Measurements from ENCODE around the gene SETD3. TPM values are rescaled to one million over a fixed set of nuclear protein-coding genes. Genes with fewer than 3 reads are reported as not detected.

Gene SETD3
- polyA plus RNA-seq, 3 donors: 19.8 to 45.5 (median 37.8) TPM

- WGBS, 3 donors: 69 to 75% (median 70%) methylated on average over 8 of the region's 8 CpGs
Measured at GRCh38 chr14:99468836-99469592, 11.6 kb downstream of the SETD3 start.

GRCh38 chr14:99468081-99468480 lies 12.6 kb downstream of the SETD3 start:
- WGBS, 3 donors: 67 to 85% (median 69%) methylated on average over 4 of the region's 4 CpGs
- no peak overlapping the region for H3K27ac ChIP-seq (ENCODE audit: low read depth, low read length)

More at GRCh38 chr14:99468836-99469592, 11.6 kb downstream of the SETD3 start:
- no peak overlapping the region for H3K27ac ChIP-seq (ENCODE audit: low read depth, low read length)

- H3K27ac ChIP-seq (ENCODE audit: low read depth, low read length): no peak overlapping the region
- 67 to 70% (median 69%) methylated on average over 9 of the region's 9 CpGs for WGBS, 3 donors
Measured at GRCh38 chr14:99467336-99468078, 13.2 kb downstream of the SETD3 start.

GRCh38 chr14:99466758-99467157 lies 13.9 kb downstream of the SETD3 start:
- H3K27ac ChIP-seq (ENCODE audit: low read depth, low read length): no peak overlapping the region
- WGBS, 3 donors: 74 to 91% (median 88%) methylated on average over 3 of the region's 3 CpGs

GRCh38 chr14:99465288-99465687 lies 15.4 kb downstream of the SETD3 start:
- WGBS, 3 donors: 91 to 94% (median 93%) methylated on average over 9 of the region's 9 CpGs
- no peak overlapping the region for H3K27ac ChIP-seq (ENCODE audit: low read depth, low read length)

- no peak overlapping the region for H3K27ac ChIP-seq (ENCODE audit: low read depth, low read length)
- 86 to 88% (median 88%) methylated on average over 4 of the region's 4 CpGs for WGBS, 3 donors
Measured at GRCh38 chr14:99463974-99464373, 16.7 kb downstream of the SETD3 start.

GRCh38 chr14:99462210-99462609 lies 18.4 kb downstream of the SETD3 start:
- 63 to 76% (median 73%) methylated on average over 6 of the region's 6 CpGs for WGBS, 3 donors
- no peak overlapping the region for H3K27ac ChIP-seq (ENCODE audit: low read depth, low read length)

GRCh38 chr14:99461411-99462085 lies 19.1 kb downstream of the SETD3 start:
- H3K27ac ChIP-seq (ENCODE audit: low read depth, low read length): no peak overlapping the region
- 85 to 96% (median 94%) methylated on average over 5 of the region's 5 CpGs for WGBS, 3 donors

GRCh38 chr14:99460793-99461192 lies 19.9 kb downstream of the SETD3 start:
- no peak overlapping the region for H3K27ac ChIP-seq (ENCODE audit: low read depth, low read length)
- WGBS, 3 donors: 92 to 94% (median 94%) methylated on average over 3 of the region's 3 CpGs

GRCh38 chr14:99459481-99460100 lies 21.1 kb downstream of the SETD3 start:
- H3K27ac ChIP-seq (ENCODE audit: low read depth, low read length): no peak overlapping the region
- 77 to 90% (median 88%) methylated on average over 5 of the region's 5 CpGs for WGBS, 3 donors

- 63 to 93% (median 82%) methylated on average over 3 of the region's 3 CpGs for WGBS, 3 donors
- H3K27ac ChIP-seq (ENCODE audit: low read depth, low read length): no peak overlapping the region
Measured at GRCh38 chr14:99454246-99454645, 26.4 kb downstream of the SETD3 start.

GRCh38 chr14:99452968-99453367 lies 27.7 kb downstream of the SETD3 start:
- 79 to 87% (median 85%) methylated on average over 4 of the region's 4 CpGs for WGBS, 3 donors
- H3K27ac ChIP-seq (ENCODE audit: low read depth, low read length): no peak overlapping the region

- no peak overlapping the region for H3K27ac ChIP-seq (ENCODE audit: low read depth, low read length)
- 90 to 98% (median 94%) methylated on average over 5 of the region's 5 CpGs for WGBS, 3 donors
Measured at GRCh38 chr14:99451234-99451633, 29.4 kb downstream of the SETD3 start.

GRCh38 chr14:99450266-99450665 lies 30.4 kb downstream of the SETD3 start:
- WGBS, 3 donors: 87 to 89% (median 87%) methylated on average over 3 of the region's 3 CpGs
- H3K27ac ChIP-seq (ENCODE audit: low read depth, low read length): no peak overlapping the region

- 68 to 79% (median 76%) methylated on average over 4 of the region's 4 CpGs for WGBS, 3 donors
- no peak overlapping the region for H3K27ac ChIP-seq (ENCODE audit: low read depth, low read length)
Measured at GRCh38 chr14:99447739-99448138, 32.9 kb downstream of the SETD3 start.

- no peak overlapping the region for H3K27ac ChIP-seq (ENCODE audit: low read depth, low read length)
- 76 to 92% (median 78%) methylated on average over 7 of the region's 7 CpGs for WGBS, 3 donors
Measured at GRCh38 chr14:99445931-99446330, 34.7 kb downstream of the SETD3 start.

- WGBS, 3 donors: 91 to 94% (median 94%) methylated on average over 7 of the region's 7 CpGs
- H3K27ac ChIP-seq (ENCODE audit: low read depth, low read length): no peak overlapping the region
Measured at GRCh38 chr14:99441918-99442317, 38.7 kb downstream of the SETD3 start.

GRCh38 chr14:99441157-99441870 lies 39.3 kb downstream of the SETD3 start:
- H3K27ac ChIP-seq (ENCODE audit: low read depth, low read length): no peak overlapping the region
- WGBS, 3 donors: 89 to 93% (median 92%) methylated on average over 11 of the region's 11 CpGs

Data from adipose tissue (tissue), 3 donors.